ENCODE data around the gene AXIN2. TPM values are rescaled to one million over a fixed set of nuclear protein-coding genes. Genes with fewer than 3 reads are reported as not detected.

The AXIN2 gene
- total and polyA plus RNA-seq, 9 donors = 17.2 to 75.7 (median 26.9) TPM

DNA sequence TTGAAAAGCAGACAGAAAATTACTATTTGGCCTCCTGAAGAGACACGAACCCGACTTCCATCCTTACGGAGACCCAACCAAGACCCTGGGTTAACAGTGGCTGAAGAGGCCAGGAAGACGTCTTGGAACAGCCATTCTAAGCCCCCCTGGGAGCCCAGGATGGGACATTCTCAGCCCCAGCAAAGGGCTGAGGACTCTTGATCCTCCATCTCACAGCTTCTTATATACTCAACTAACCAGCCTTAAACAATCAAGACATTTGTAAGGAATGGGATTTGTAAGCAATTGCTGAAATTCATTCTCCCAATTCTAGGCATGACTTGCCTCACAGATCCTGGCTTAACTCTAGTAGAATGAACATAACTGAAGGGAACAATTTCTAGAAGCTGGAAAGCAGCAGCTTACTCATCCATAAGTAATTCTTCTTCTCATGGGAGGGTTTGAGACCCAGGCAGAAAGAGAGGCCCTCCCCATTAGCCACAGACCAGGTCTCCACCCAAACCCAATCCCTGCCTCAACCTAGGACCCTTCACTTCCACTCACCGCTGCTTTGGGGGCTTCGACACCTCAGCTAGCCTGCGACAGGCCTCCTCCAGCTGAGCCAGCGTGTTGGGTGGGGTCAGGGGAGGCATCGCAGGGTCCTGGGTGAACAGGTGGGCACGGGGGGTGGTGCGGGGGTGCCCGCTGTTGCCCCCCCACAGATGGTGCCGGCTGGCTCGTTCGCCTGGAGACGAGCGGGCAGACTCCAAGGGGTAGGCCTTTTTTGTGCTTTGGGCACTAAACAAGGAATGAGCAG, 25.5 kb downstream of the AXIN2 start:
- intact Hi-C loops (cut with DNase I) = loop anchor here in 1 of 4 donors (10.0 kb wide), 1 partner anchor 1719 kb away; no protein-coding TSS in a partner anchor
- no peak for TF ChIP-seq POLR2A (IDR thresholded peaks at IDR 0.05)
- TF ChIP-seq, protein P1, sequence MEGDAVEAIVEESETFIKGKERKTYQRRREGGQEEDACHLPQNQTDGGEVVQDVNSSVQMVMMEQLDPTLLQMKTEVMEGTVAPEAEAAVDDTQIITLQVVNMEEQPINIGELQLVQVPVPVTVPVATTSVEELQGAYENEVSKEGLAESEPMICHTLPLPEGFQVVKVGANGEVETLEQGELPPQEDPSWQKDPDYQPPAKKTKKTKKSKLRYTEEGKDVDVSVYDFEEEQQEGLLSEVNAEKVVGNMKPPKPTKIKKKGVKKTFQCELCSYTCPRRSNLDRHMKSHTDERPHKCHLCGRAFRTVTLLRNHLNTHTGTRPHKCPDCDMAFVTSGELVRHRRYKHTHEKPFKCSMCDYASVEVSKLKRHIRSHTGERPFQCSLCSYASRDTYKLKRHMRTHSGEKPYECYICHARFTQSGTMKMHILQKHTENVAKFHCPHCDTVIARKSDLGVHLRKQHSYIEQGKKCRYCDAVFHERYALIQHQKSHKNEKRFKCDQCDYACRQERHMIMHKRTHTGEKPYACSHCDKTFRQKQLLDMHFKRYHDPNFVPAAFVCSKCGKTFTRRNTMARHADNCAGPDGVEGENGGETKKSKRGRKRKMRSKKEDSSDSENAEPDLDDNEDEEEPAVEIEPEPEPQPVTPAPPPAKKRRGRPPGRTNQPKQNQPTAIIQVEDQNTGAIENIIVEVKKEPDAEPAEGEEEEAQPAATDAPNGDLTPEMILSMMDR (IDR thresholded peaks at IDR 0.05) = no peak
- no peak for TF ChIP-seq EP300 (IDR thresholded peaks at IDR 0.05)
- no peak overlapping the region for H3K27ac ChIP-seq
- H3K36me3 ChIP-seq = no peaks in the 10 kb centered on the region
- H3K9me3 ChIP-seq = no peaks in the 10 kb centered on the region
- H3K27me3 ChIP-seq = no peaks in the 10 kb centered on the region
- WGBS, 3 donors = 90 to 93% (median 91%) methylated on average over 17 of the region's 17 CpGs
- no peak for DNase-seq
- no peak overlapping the region for H3K4me3 ChIP-seq
- H3K4me1 ChIP-seq (ENCODE audit: insufficient read depth) = peaks cover 15% of the 10 kb centered on the region

DNA sequence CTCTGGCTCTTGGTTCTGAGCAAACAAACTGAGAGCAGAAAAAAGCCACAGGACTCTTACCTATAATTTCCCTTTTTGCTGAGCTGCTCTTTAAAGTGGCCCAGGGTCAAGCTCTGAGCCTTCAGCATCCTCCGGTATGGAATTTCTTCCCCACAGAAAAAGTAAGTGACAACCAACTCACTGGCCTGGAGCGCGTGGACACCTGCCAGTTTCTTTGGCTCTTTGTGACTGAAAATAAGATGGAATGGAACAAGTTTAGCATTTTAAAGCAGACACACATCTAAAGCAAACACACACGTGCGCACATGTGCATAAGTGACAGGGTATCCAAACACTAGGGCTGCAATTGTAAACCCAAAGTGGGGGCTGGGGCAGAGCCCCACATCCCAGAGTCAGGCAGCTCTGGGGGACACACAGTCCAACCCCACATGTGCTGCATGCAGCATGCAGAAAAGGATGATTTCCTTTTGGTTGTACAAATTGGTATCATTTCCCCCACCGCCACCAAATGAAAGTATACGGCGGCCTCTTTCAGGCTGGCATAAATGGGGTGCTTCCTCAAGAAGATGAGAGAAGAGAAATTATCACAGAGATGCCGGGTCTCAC, 27.5 kb downstream of the AXIN2 start:
- H3K36me3 ChIP-seq = no peaks in the 10 kb centered on the region
- WGBS, 3 donors = 79 to 84% (median 81%) methylated on average over 9 of the region's 9 CpGs
- H3K4me3 ChIP-seq = no peak overlapping the region
- peak overlapping the region in 1 of 2 donors; percentile 71 for H3K27ac ChIP-seq
- TF ChIP-seq EP300 (IDR thresholded peaks at IDR 0.05) = no peak
- TF ChIP-seq POLR2A (IDR thresholded peaks at IDR 0.05) = no peak
- TF ChIP-seq, protein P1 (IDR thresholded peaks at IDR 0.05) = no peak
- peaks cover 24% of the 10 kb centered on the region for H3K4me1 ChIP-seq (ENCODE audit: insufficient read depth)
- no peaks in the 10 kb centered on the region for H3K27me3 ChIP-seq
- no peak for DNase-seq
- H3K9me3 ChIP-seq = no peaks in the 10 kb centered on the region
- intact Hi-C loops (cut with DNase I) = loop anchor here in 1 of 4 donors (10.0 kb wide), 1 partner anchor 1721 kb away; no protein-coding TSS in a partner anchor

DNA sequence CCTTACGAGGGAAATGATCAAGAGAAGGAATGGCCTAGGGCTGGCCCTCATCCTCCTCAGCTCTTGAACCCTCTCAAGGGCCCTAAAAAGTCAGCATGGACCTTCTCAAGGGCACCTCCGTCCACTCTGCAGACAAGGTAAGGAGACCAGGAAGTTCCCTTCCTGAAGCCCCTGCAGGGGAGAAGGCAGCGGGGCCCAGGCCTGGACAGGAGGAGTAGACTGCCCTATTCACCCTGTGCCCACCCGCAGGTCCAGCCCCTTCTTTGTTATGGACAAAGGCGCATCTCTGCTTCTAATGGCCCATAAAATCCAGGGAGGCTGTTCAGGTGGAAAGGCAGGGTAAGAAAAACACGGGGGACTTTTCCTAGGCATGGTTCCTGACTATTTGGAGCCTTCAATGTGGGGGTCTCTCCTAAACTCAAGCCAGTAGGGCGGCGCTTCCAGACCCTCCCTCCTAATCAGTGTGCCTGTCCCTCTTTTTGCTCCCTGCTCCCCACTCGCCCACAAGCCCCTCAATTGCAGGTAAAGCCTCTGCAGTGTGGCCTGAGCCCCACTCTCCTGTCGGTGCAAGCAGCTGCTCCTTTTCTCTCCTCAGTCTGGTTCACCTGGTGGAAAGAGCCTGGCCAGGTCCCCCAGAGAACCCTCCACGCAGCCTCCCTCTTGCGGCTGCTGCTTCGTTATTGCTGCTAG, 28.2 kb downstream of the AXIN2 start:
- intact Hi-C loops (cut with DNase I) = loop anchor here in 1 of 4 donors (10.0 kb wide), 1 partner anchor 1722 kb away; no protein-coding TSS in a partner anchor
- no peak for DNase-seq
- Histone ChIP-seq H3K4me1 (ENCODE audit: insufficient read depth) (peaks cover 24% of the 10 kb centered on the region), H3K27ac (peak overlapping the region; percentile 21 to 71), H3K4me3 (no peak overlapping the region), H3K36me3 (no peaks in the 10 kb centered on the region), H3K27me3 (no peaks in the 10 kb centered on the region), H3K9me3 (no peaks in the 10 kb centered on the region)
- 80 to 82% (median 81%) methylated on average over 13 of the region's 13 CpGs for WGBS, 3 donors
- TF ChIP-seq, protein P1 (IDR thresholded peaks at IDR 0.05) = no peak

DNA sequence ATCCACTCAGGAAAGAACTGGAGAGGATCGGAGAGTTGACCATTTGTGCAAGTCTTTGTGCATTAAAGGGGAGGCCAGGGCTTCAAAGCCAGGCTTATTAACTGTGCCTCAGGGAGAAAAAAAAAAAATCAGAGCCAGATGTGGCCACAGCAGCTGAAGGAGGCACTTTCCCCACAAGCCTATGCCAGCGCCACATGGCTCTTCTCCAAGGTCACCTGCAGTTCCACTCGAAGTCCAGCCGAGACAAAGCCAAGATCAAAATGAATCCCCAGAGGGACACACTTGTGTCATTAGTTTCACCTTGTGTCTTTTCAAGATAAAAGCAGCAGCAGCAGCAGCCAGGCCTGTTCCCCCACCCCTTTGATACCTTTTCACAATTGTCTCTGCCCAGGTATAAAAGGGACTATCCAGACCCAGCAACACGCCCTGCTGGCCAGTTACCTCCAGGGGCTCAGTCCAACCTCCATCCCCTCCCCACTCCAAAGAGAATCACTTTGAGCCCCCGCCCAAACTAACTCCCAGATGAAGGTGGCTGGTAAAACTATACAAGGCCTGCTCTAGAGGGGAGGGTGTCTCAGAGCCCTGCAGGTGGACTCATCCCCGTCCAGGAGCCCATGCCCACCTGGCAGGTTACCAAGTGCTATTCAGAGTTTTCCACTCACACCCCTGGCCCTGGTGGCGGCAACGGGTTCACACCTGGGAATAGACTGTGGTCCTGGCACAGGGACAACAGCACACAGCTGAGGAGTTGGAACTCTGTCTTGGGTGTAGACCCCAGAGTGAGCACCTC, 29.2 kb downstream of the AXIN2 start:
- no peaks in the 10 kb centered on the region for H3K27me3 ChIP-seq

More for the DNA sequence above, 29.2 kb downstream of the AXIN2 start:
- TF ChIP-seq POLR2A (IDR thresholded peaks at IDR 0.05) (no peak), EP300 (IDR thresholded peaks at IDR 0.05) (no peak)
- TF ChIP-seq, protein P1 (IDR thresholded peaks at IDR 0.05) = no peak
- WGBS, 3 donors = 38 to 45% (median 42%) methylated on average over 7 to 9 of the region's 9 CpGs
- intact Hi-C loops (cut with DNase I) = loop anchor here in 1 of 4 donors (10.0 kb wide), 1 partner anchor 1723 kb away; no protein-coding TSS in a partner anchor
- H3K36me3 ChIP-seq = no peaks in the 10 kb centered on the region
- no peak overlapping the region for H3K4me3 ChIP-seq
- H3K9me3 ChIP-seq = no peaks in the 10 kb centered on the region
- peaks cover 24% of the 10 kb centered on the region for H3K4me1 ChIP-seq (ENCODE audit: insufficient read depth)
- peak overlapping the region; percentile 21 to 71 for H3K27ac ChIP-seq
- DNase-seq = peak in 3 of 5 donors; percentile 31 to 68 (median 54)

Data from ovary (tissue), 9 donors.